ENCODE data around the gene FER. TPM values are rescaled to one million over a fixed set of nuclear protein-coding genes. Genes with fewer than 3 reads are reported as not detected.

FER gene
- polyA plus RNA-seq, 1 donor (not counting 4 experiments of a cell fraction or from before 2014, with no cell fraction given) = 17.1 TPM

- DNase-seq (ENCODE audit: low read depth, low spot score) (no peak), FAIRE-seq (no peak)
- Histone ChIP-seq H4K20me1 (ENCODE audit: control insufficient read depth, extremely low read depth, insufficient read depth, low read length) (no peaks in the 10 kb centered on the region), H3K79me2 (ENCODE audit: control insufficient read depth, insufficient read depth, low read length) (no peaks in the 10 kb centered on the region), H3K9ac (ENCODE audit: control insufficient read depth, extremely low read depth, insufficient read depth, low read length) (no peak overlapping the region), H3K4me2 (ENCODE audit: control insufficient read depth, extremely low read depth, insufficient read depth, low read depth, low read length) (no peak overlapping the region), H3K4me1 (ENCODE audit: control insufficient read depth, extremely low read depth, insufficient read depth, low read length) (no peaks in the 10 kb centered on the region), H3K9me3 (ENCODE audit: control insufficient read depth, low read depth, low read length) (no peaks in the 10 kb centered on the region), H3K4me3 (ENCODE audit: control insufficient read depth in 2 of 3, extremely low read depth in 1 of 3, insufficient read depth in 2 of 3, low read depth in 1 of 3, low read length in 3 of 3) (no peak overlapping the region), H2AFZ (ENCODE audit: control insufficient read depth, low read length) (no peak overlapping the region), H3K27ac (ENCODE audit: control insufficient read depth, insufficient read depth, low read length) (no peak overlapping the region), H3K36me3 (ENCODE audit: control insufficient read depth in 2 of 2, extremely low read depth in 1 of 2, insufficient read depth in 2 of 2, low read length in 2 of 2) (no peaks in the 10 kb centered on the region), H3K9me1 (ENCODE audit: control insufficient read depth, extremely low read depth, insufficient read depth, low read length) (no peaks in the 10 kb centered on the region), H3K27me3 (ENCODE audit: control insufficient read depth, extremely low read depth, insufficient read depth, low read length) (no peaks in the 10 kb centered on the region)
- TF ChIP-seq EZH2 (IDR thresholded peaks at IDR 0.05; ENCODE audit: low read length) (no peak), CTCF (optimal IDR thresholded peaks at IDR 0.05 in 1 of 3, IDR thresholded peaks at IDR 0.05 in 1 of 3, conservative IDR thresholded peaks at IDR 0.05 in 1 of 3; ENCODE audit: extremely low read depth in 1 of 3, insufficient read depth in 2 of 3, low read length in 3 of 3) (no peak)
- dilution Hi-C loops (cut with MboI; ENCODE audit: extremely low pct_ligation_motif_present, low sequenced_read_pairs) = no loop called here
Observed at GRCh38 chr5:108946008-108946407, 198.3 kb downstream of the FER start.

GRCh38 chr5:108947164-108947563 is 199.5 kb downstream of the FER start:
- Histone ChIP-seq H3K9ac (ENCODE audit: control insufficient read depth, extremely low read depth, insufficient read depth, low read length) (no peak overlapping the region), H3K27ac (ENCODE audit: control insufficient read depth, insufficient read depth, low read length) (no peak overlapping the region), H3K4me1 (ENCODE audit: control insufficient read depth, extremely low read depth, insufficient read depth, low read length) (no peaks in the 10 kb centered on the region), H3K4me2 (ENCODE audit: control insufficient read depth, extremely low read depth, insufficient read depth, low read depth, low read length) (no peak overlapping the region), H3K79me2 (ENCODE audit: control insufficient read depth, insufficient read depth, low read length) (no peaks in the 10 kb centered on the region), H3K27me3 (ENCODE audit: control insufficient read depth, extremely low read depth, insufficient read depth, low read length) (no peaks in the 10 kb centered on the region), H3K36me3 (ENCODE audit: control insufficient read depth in 2 of 2, extremely low read depth in 1 of 2, insufficient read depth in 2 of 2, low read length in 2 of 2) (no peaks in the 10 kb centered on the region), H2AFZ (ENCODE audit: control insufficient read depth, low read length) (no peak overlapping the region), H3K4me3 (ENCODE audit: control insufficient read depth in 2 of 3, extremely low read depth in 1 of 3, insufficient read depth in 2 of 3, low read depth in 1 of 3, low read length in 3 of 3) (no peak overlapping the region), H3K9me1 (ENCODE audit: control insufficient read depth, extremely low read depth, insufficient read depth, low read length) (no peaks in the 10 kb centered on the region), H4K20me1 (ENCODE audit: control insufficient read depth, extremely low read depth, insufficient read depth, low read length) (no peaks in the 10 kb centered on the region), H3K9me3 (ENCODE audit: control insufficient read depth, low read depth, low read length) (no peaks in the 10 kb centered on the region)
- DNase-seq (ENCODE audit: low read depth, low spot score) (no peak), FAIRE-seq (no peak)
- dilution Hi-C loops (cut with MboI; ENCODE audit: extremely low pct_ligation_motif_present, low sequenced_read_pairs) = no loop called here
- no peak for TF ChIP-seq EZH2 (IDR thresholded peaks at IDR 0.05; ENCODE audit: low read length)
- TF ChIP-seq CTCF (optimal IDR thresholded peaks at IDR 0.05 in 1 of 3, IDR thresholded peaks at IDR 0.05 in 1 of 3, conservative IDR thresholded peaks at IDR 0.05 in 1 of 3; ENCODE audit: extremely low read depth in 1 of 3, insufficient read depth in 2 of 3, low read length in 3 of 3) = no peak

Data from keratinocyte (primary cell).